Liver (tissue), 9 donors: ENCODE results near the gene MTHFD1L. TPM values are rescaled to one million over a fixed set of nuclear protein-coding genes. Genes with fewer than 3 reads are reported as not detected.

ENCODE experiments used
- DNase-seq: peaks from one replicate; pipeline ENCODE4 v3.0.0-alpha.2; 2017; ENCODE audit warnings: low spot score
- H3K27ac ChIP-seq, 2 donors: one replicate each; pipeline ENCODE4 v1.7.0; 2013; ENCODE audit warnings: inconsistent platforms in 2 of 2, low read length in 2 of 2, control low read depth in 1 of 2, low read depth in 1 of 2, mild to moderate bottlenecking in 1 of 2
- H3K27me3 ChIP-seq, 4 donors: one replicate each; pipeline versions ENCODE4 v1.6.1 to v1.7.0; 2013; ENCODE audit warnings: low read length in 3 of 4, inconsistent platforms in 1 of 4, mild to moderate bottlenecking in 1 of 4, moderate library complexity in 1 of 4; ENCODE audit not compliant: control insufficient read depth in 4 of 4, insufficient read depth in 4 of 4
- H3K36me3 ChIP-seq, 4 donors: one replicate each; pipeline versions ENCODE4 v1.6.1 to v1.7.0; 2013; ENCODE audit warnings: low read length in 3 of 4, mild to moderate bottlenecking in 3 of 4, low read depth in 1 of 4, moderate library complexity in 1 of 4; ENCODE audit not compliant: control insufficient read depth in 4 of 4, insufficient read depth in 3 of 4
- H3K4me1 ChIP-seq, 4 donors: one replicate each; pipeline versions ENCODE4 v1.6.1 to v1.7.0; 2013; ENCODE audit warnings: low read length in 3 of 4, mild to moderate bottlenecking in 3 of 4, moderate library complexity in 1 of 4; ENCODE audit not compliant: control insufficient read depth in 4 of 4, insufficient read depth in 4 of 4
- H3K4me3 ChIP-seq, 3 donors: one replicate each; pipeline versions ENCODE4 v1.6.1 to v1.7.0; 2013; ENCODE audit warnings: low read length in 3 of 3, control low read depth in 1 of 3, low read depth in 1 of 3, mild to moderate bottlenecking in 1 of 3
- H3K9ac ChIP-seq, 2 donors: one replicate each; pipeline ENCODE4 v1.7.0; 2013; ENCODE audit warnings: low read length in 2 of 2, mild to moderate bottlenecking in 2 of 2, moderate library complexity in 2 of 2, control low read depth in 1 of 2, low read depth in 1 of 2
- H3K9me3 ChIP-seq, 4 donors: one replicate each; pipeline versions ENCODE4 v1.6.1 to v1.7.0; 2013; ENCODE audit warnings: low read length in 3 of 4; ENCODE audit not compliant: control insufficient read depth in 4 of 4
- ATF3 ChIP-seq: IDR thresholded peaks from 2 replicates; pipeline ENCODE4 v1.6.1; 2016; ENCODE audit warnings: antibody characterized with exemption
- CTCF ChIP-seq: fragments of 150-350 bp; IDR thresholded peaks from 2 replicates; pipeline ENCODE4 v1.5.1; 2017; ENCODE audit warnings: improper control_type of control experiment, low read depth, low read length; ENCODE audit not compliant: missing input control
- FOXA1 ChIP-seq: IDR thresholded peaks from 2 replicates; pipeline ENCODE4 v1.6.1; 2016; ENCODE audit warnings: antibody characterized with exemption
- HNF4A ChIP-seq, 2 donors: conservative IDR thresholded peaks; 2 replicates each; pipeline ENCODE4 v1.6.1; 2016; ENCODE audit warnings: antibody characterized with exemption in 2 of 2, mild to moderate bottlenecking in 2 of 2
- HNF4G ChIP-seq: IDR thresholded peaks from 2 replicates; pipeline ENCODE4 v1.6.1; 2016; ENCODE audit warnings: antibody characterized with exemption
- JUND ChIP-seq, 2 donors: IDR thresholded peaks; 2 replicates each; pipeline ENCODE4 v1.6.1; 2016; ENCODE audit warnings: antibody characterized with exemption in 2 of 2
- RAD21 ChIP-seq, 2 donors: IDR thresholded peaks; 2 replicates each; pipeline ENCODE4 v1.6.1; 2016; ENCODE audit warnings: antibody characterized with exemption in 2 of 2, mild to moderate bottlenecking in 2 of 2
- REST ChIP-seq: IDR thresholded peaks from 2 replicates; pipeline ENCODE4 v1.6.1; 2016; ENCODE audit warnings: antibody characterized with exemption, mild to moderate bottlenecking
- SP1 ChIP-seq: IDR thresholded peaks from 2 replicates; pipeline ENCODE4 v1.6.1; 2018; ENCODE audit warnings: antibody characterized with exemption, mild to moderate bottlenecking
- TAF1 ChIP-seq: conservative IDR thresholded peaks from 2 replicates; pipeline ENCODE4 v1.6.1; 2016; ENCODE audit warnings: antibody characterized with exemption, mild to moderate bottlenecking
- ZBTB33 ChIP-seq: IDR thresholded peaks from 2 replicates; pipeline ENCODE4 v1.6.1; 2016; ENCODE audit warnings: antibody characterized with exemption
- WGBS: extraction: QIAGEN DNeasy Blood & Tissue Kit; methylation state at CpG from one replicate; pipeline ENCODE4 v1.1.7; 2013; 5-methylcytosine and 5-hydroxymethylcytosine counted together
- polyA plus RNA-seq, 2 donors: library from polyadenylated mRNA; stranded (reverse) in 1 of 2; unstranded in 1 of 2; fragments of 200-250 nt in 1 of 2; fragments of >200 nt in 1 of 2; fragmentation: Nextera tagmentation in 1 of 2; extraction: Ambion mirVana in 1 of 2; gene quantifications; one replicate each; pipeline versions ENCODE4 v1.2.1 to v1.2.3, GENCODE V29; 2013 to 2015
- total RNA-seq, 2 donors: library from RNA; depleted of rRNA; stranded (reverse); fragments of >200 nt; gene quantifications; one replicate each; pipeline ENCODE4 v1.2.3, GENCODE V29; 2014
- donor health status: healthy.
- donor health status: healthy.
- donor health status: healthy.
- donor health status: healthy.
- donor health status: healthy.

MTHFD1L gene
- total and polyA plus RNA-seq, 4 donors: 2.0 to 7.7 (median 2.8) TPM

GRCh38 chr6:151137542-151137941, 272.0 kb downstream of the MTHFD1L start (continued):
- TF ChIP-seq REST: no peak

- Histone ChIP-seq H3K9ac (no peak overlapping the region), H3K36me3 (no peaks in the 10 kb centered on the region), H3K27ac (no peak overlapping the region), H3K9me3 (no peaks in the 10 kb centered on the region), H3K27me3 (no peaks in the 10 kb centered on the region), H3K4me3 (no peak overlapping the region), H3K4me1 (peaks cover 0 to 10% (median 3%) of the 10 kb centered on the region in 4 donors)
- DNase-seq: no peak
- 80% methylated on average over 11 of the region's 11 CpGs for WGBS
- TF ChIP-seq HNF4G (no peak), SP1 (no peak), FOXA1 (no peak), REST (no peak), ZBTB33 (no peak), HNF4A (conservative IDR thresholded peaks at IDR 0.05) (no peak), RAD21 (IDR thresholded peaks at IDR 0.05) (no peak), ATF3 (no peak), TAF1 (no peak), CTCF (no peak), JUND (IDR thresholded peaks at IDR 0.05) (no peak)
Measured at GRCh38 chr6:151139524-151139923, 274.0 kb downstream of the MTHFD1L start.
